OCI-LY7 (cell line): ENCODE measurements around the gene WWOX. TPM values are rescaled to one million over a fixed set of nuclear protein-coding genes. Genes with fewer than 3 reads are reported as not detected.

ENCODE experiments used
- BruUV-seq: library from RNA; stranded (reverse); fragments of 400-500 nt; replicated peaks from 2 replicates; lab custom pipeline; 2021; lab: Mats Ljungman, UMichigan
- CTCF ChIA-PET: fragments of 300-600 bp; sonication (Branson Sonifier 250); formaldehyde crosslinking; loops from one replicate; lab custom pipeline; 2022; ENCODE audit warnings: antibody characterized with exemption; ENCODE audit not compliant: unreplicated experiment; lab: Charles Lee
- POLR2A ChIA-PET: fragments of 300-600 bp; sonication (Branson Sonifier 250); formaldehyde crosslinking; loops from one replicate; lab custom pipeline; 2022; ENCODE audit warnings: antibody characterized with exemption; lab: Charles Lee
- DNase-seq: peaks from one replicate; pipeline ENCODE4 v3.0.0-alpha.2; 2015; ENCODE audit warnings: low spot score
- H2AFZ ChIP-seq: fragments of 200-600 bp; sonication (generic), shearing (Covaris generic); 2 replicates; pipeline ENCODE4 v1.6.1; 2014; ENCODE audit warnings: mild to moderate bottlenecking, antibody characterized with exemption, low read length, moderate library complexity
- H3K27ac ChIP-seq: fragments of 200-600 bp; sonication (generic); 2 replicates; pipeline ENCODE4 v1.5.1; 2014; ENCODE audit warnings: mixed run types, low read depth, mild to moderate bottlenecking, moderate library complexity, low read length, inconsistent platforms; ENCODE audit not compliant: poor library complexity, severe bottlenecking
- H3K36me3 ChIP-seq: fragments of 200-600 bp; sonication (generic); 2 replicates; pipeline ENCODE4 v1.6.1; 2014; ENCODE audit warnings: mild to moderate bottlenecking, antibody characterized with exemption, low read length, moderate library complexity, mixed read lengths; ENCODE audit not compliant: insufficient read depth
- H3K4me1 ChIP-seq: fragments of 200-600 bp; sonication (generic); 2 replicates; pipeline ENCODE4 v1.5.1; 2014; ENCODE audit warnings: mild to moderate bottlenecking, low read length; ENCODE audit not compliant: insufficient read depth, poor library complexity, severe bottlenecking
- H3K4me2 ChIP-seq: fragments of 200-600 bp; sonication (generic); 2 replicates; pipeline ENCODE4 v1.6.1; 2014; ENCODE audit warnings: mild to moderate bottlenecking, low read length
- H3K4me3 ChIP-seq: fragments of 200-600 bp; sonication (generic); 2 replicates; pipeline ENCODE4 v1.5.1; 2014; ENCODE audit warnings: mild to moderate bottlenecking, low read depth, low read length; ENCODE audit not compliant: poor library complexity, severe bottlenecking
- H3K79me2 ChIP-seq: fragments of 200-600 bp; sonication (generic); 2 replicates; pipeline ENCODE4 v1.6.1; 2016; ENCODE audit warnings: low read depth, mild to moderate bottlenecking, low read length, moderate library complexity, mixed read lengths; ENCODE audit not compliant: insufficient read depth
- H3K9me2 ChIP-seq: fragments of 200-600 bp; sonication (generic); 2 replicates; pipeline ENCODE4 v1.6.1; 2016; ENCODE audit warnings: mild to moderate bottlenecking, low read length, mixed read lengths; ENCODE audit not compliant: insufficient read depth
- H3K9me3 ChIP-seq: fragments of 200-600 bp; sonication (generic); 2 replicates; pipeline ENCODE4 v1.6.1; 2014; ENCODE audit warnings: mild to moderate bottlenecking, mixed run types, low read length, mixed read lengths
- H4K20me1 ChIP-seq: fragments of 200-600 bp; sonication (generic); 2 replicates; pipeline ENCODE4 v1.6.1; 2014; ENCODE audit warnings: mild to moderate bottlenecking, antibody characterized with exemption, low read length, moderate library complexity, mixed read lengths; ENCODE audit not compliant: insufficient read depth
- EZH2phosphoT487 ChIP-seq: fragments of 200-600 bp; sonication (generic); IDR thresholded peaks from 2 replicates; pipeline ENCODE4 v1.6.1; 2018; ENCODE audit warnings: low read depth, borderline replicate concordance, mild to moderate bottlenecking, mixed run types, antibody characterized with exemption, low read length, moderate library complexity, mixed read lengths
- intact Hi-C: fragments of 100-400 bp; cut with micrococcal nuclease; formaldehyde crosslinking; loops from one replicate; pipeline ENCODE4 v1.10.0; 2022; ENCODE audit not compliant: unreplicated experiment
- total RNA-seq, 2 experiments: library from RNA; depleted of rRNA in 1 of 2; stranded (reverse); fragments of >200 nt in 1 of 2; shearing (Covaris generic) in 1 of 2; gene quantifications; 2 replicates each; pipeline ENCODE4 v1.2.3, GENCODE V29; 2014 to 2022
- TF ChIP-seq, protein P1 (sequence below): fragments of 200-600 bp; sonication (generic); conservative IDR thresholded peaks from 2 replicates; pipeline ENCODE4 v1.5.1; 2014; ENCODE audit warnings: mild to moderate bottlenecking, antibody characterized with exemption, low read length, moderate library complexity, mixed read lengths

WWOX gene
- total RNA-seq, 2 experiments from 2014 or later = 40.2 to 47.6 TPM

DNA sequence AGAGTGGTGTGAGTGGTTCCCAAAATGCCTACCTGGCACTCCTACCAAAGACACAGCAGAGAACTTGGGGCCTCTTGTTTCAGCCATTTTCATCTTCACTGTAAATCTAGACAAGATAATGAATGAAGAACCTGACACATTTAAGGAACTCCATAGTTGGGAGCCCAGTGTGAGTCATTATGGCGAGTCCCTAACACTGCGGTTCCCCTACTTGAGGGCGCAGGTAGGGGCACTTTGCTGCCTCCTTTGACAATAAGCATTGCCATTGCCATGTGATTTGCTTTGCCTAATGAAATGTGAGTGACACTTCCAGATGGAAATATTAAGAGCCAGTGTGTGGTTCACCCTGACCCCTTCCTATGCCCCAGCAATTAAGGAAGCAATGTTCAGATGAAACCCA is 983.5 kb downstream of the WWOX start:
- ChIA-PET POLR2A (no interaction called here), CTCF (no interaction called here)

DNA sequence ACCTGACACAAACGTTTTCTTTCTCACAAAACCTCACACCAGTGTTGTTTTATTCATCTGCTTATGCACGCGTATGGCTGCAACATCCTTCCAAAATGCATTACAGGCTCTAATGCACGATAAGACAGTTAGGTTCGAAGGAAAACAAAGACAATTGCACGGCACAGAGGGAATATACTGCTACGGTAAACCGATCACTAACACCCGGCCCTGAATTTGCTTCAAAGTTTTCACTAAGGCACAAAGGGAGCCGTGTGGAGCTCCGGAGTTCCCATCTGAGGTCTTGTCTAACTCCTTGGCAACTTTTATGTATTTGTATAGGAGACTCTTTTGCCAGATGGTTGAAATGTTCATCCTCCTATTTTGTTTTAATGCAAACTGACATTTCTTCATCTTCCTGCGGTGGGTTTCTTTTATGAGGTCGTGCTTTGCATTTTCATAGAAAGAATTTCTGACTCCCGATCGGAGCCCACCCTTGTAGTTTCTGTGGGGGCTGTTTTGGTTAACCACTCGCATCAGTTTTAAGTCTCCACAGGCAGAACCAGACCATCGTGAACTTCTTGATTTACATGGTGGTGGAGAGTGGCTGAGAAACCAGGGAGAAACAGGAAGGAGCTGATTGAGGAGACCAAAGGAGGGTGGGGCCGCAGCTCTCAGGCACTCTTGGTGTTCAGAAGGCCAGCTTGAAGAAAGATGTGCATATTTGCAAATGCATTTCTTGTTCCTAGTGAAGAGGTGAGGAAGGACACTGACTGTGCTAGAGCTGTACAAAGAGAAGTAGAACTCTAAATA is 984.2 kb downstream of the WWOX start:
- Histone ChIP-seq H4K20me1 (no peaks in the 10 kb centered on the region), H3K4me3 (no peak overlapping the region), H3K4me2 (no peak overlapping the region), H3K27ac (no peak overlapping the region), H2AFZ (no peak overlapping the region), H3K36me3 (no peaks in the 10 kb centered on the region), H3K9me3 (no peaks in the 10 kb centered on the region), H3K79me2 (no peaks in the 10 kb centered on the region), H3K9me2 (no peaks in the 10 kb centered on the region), H3K4me1 (no peaks in the 10 kb centered on the region)
- ChIA-PET POLR2A (interaction anchor here (0.6 kb wide), 1 partner anchor 929 kb away, joined by 5 read pairs; no protein-coding TSS in a partner anchor), CTCF (no interaction called here)
- intact Hi-C loops = no loop called here
- TF ChIP-seq EZH2phosphoT487 = no peak
- TF ChIP-seq, protein P1, sequence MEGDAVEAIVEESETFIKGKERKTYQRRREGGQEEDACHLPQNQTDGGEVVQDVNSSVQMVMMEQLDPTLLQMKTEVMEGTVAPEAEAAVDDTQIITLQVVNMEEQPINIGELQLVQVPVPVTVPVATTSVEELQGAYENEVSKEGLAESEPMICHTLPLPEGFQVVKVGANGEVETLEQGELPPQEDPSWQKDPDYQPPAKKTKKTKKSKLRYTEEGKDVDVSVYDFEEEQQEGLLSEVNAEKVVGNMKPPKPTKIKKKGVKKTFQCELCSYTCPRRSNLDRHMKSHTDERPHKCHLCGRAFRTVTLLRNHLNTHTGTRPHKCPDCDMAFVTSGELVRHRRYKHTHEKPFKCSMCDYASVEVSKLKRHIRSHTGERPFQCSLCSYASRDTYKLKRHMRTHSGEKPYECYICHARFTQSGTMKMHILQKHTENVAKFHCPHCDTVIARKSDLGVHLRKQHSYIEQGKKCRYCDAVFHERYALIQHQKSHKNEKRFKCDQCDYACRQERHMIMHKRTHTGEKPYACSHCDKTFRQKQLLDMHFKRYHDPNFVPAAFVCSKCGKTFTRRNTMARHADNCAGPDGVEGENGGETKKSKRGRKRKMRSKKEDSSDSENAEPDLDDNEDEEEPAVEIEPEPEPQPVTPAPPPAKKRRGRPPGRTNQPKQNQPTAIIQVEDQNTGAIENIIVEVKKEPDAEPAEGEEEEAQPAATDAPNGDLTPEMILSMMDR = no peak
- BruUV-seq = no TSS peak
- no peak for DNase-seq

More for the DNA sequence above, 983.5 kb downstream of the WWOX start:
- intact Hi-C loops = no loop called here
- H4K20me1 ChIP-seq = no peaks in the 10 kb centered on the region
- H3K4me3 ChIP-seq = no peak overlapping the region
- H3K9me2 ChIP-seq = no peaks in the 10 kb centered on the region
- H2AFZ ChIP-seq = no peak overlapping the region
- no peaks in the 10 kb centered on the region for H3K9me3 ChIP-seq
- no peak for DNase-seq
- TF ChIP-seq, protein P1 = no peak
- no peak for TF ChIP-seq EZH2phosphoT487
- no peak overlapping the region for H3K4me2 ChIP-seq
- no TSS peak for BruUV-seq
- no peaks in the 10 kb centered on the region for H3K79me2 ChIP-seq
- H3K36me3 ChIP-seq = no peaks in the 10 kb centered on the region
- no peak overlapping the region for H3K27ac ChIP-seq
- no peaks in the 10 kb centered on the region for H3K4me1 ChIP-seq

DNA sequence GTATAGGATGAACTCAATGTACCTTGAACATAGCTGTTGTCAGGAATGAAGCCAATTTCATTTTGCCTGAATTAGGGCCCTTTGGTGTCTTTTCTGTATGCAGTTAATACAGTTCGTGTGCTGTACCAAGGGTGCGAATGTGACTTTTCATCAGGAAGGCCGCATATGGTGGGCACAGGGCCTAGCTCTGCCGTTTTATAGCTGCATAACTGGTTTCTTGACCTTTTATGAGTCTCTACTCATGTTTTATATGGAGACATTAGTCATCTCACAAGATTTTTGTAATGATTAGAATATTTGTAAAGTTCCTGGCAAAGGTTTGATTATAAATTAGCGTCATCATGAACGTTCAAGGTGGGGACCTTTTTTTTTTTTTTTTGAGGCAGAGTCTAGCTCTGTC is 989.5 kb downstream of the WWOX start:
- Histone ChIP-seq H2AFZ (no peak overlapping the region), H4K20me1 (no peaks in the 10 kb centered on the region), H3K79me2 (no peaks in the 10 kb centered on the region), H3K27ac (no peak overlapping the region), H3K4me3 (no peak overlapping the region), H3K4me2 (no peak overlapping the region), H3K4me1 (no peaks in the 10 kb centered on the region), H3K36me3 (no peaks in the 10 kb centered on the region), H3K9me2 (no peaks in the 10 kb centered on the region), H3K9me3 (no peaks in the 10 kb centered on the region)
- ChIA-PET POLR2A (interaction anchor here (1.4 kb wide), 1 partner anchor 12 kb away, joined by 3 read pairs; no protein-coding TSS in a partner anchor), CTCF (no interaction called here)
- no peak for TF ChIP-seq EZH2phosphoT487
- TF ChIP-seq, protein P1 = no peak
- DNase-seq = no peak
- intact Hi-C loops = no loop called here
- BruUV-seq = no TSS peak
